HFF-Myc (cell line): Measurements from ENCODE around the gene BLM.
"Not testable (repeated sequence)": the region's sequence is repeated elsewhere in the genome, so short reads cannot be mapped to it uniquely, and the experiment has no call there.

Source experiments
- DNase-seq: peaks from one replicate; pipeline ENCODE4 v3.0.0-alpha.2; 2011; ENCODE audit warnings: low read depth; ENCODE audit errors: extremely low read depth
- H3K4me3 ChIP-seq: replicated peaks from 2 replicates; pipeline ENCODE4 v1.5.1; 2011; ENCODE audit warnings: low read depth, mild to moderate bottlenecking, control low read depth, low read length
- CTCF ChIP-seq: IDR thresholded peaks from 2 replicates; pipeline ENCODE4 v1.5.1; 2012; ENCODE audit warnings: mild to moderate bottlenecking, low read depth, low read length, control low read depth; ENCODE audit errors: missing control alignments

BLM gene

GRCh38 chr15:90716976-90717821, at the start of gene BLM:
TSS of gene BLM (plus strand) at chr15:90717346. CDS start at chr15:90747393, 30,047 bp downstream.
- TF ChIP-seq CTCF = no peak
- DNase-seq = peak; percentile 89
- H3K4me3 ChIP-seq = peak within 1 kb of the TSS; percentile 87

- not testable (repeated sequence) for H3K4me3 ChIP-seq, DNase-seq
Measured at GRCh38 chr15:90667755-90668345, 49.3 kb upstream of the BLM start.

GRCh38 chr15:90670631-90671030, 46.5 kb upstream of the BLM start:
- not testable (repeated sequence) for H3K4me3 ChIP-seq, DNase-seq

GRCh38 chr15:90671216-90671615, 45.9 kb upstream of the BLM start:
- no peak for DNase-seq
- TF ChIP-seq CTCF = no peak
- no peak overlapping the region for H3K4me3 ChIP-seq

GRCh38 chr15:90673357-90673756, 43.8 kb upstream of the BLM start:
- not testable (repeated sequence) for DNase-seq, H3K4me3 ChIP-seq

- TF ChIP-seq CTCF = no peak
- no peak for DNase-seq
- no peak overlapping the region for H3K4me3 ChIP-seq
Measured at GRCh38 chr15:90674476-90674875, 42.7 kb upstream of the BLM start.

- no peak overlapping the region for H3K4me3 ChIP-seq
- no peak for TF ChIP-seq CTCF
- DNase-seq = no peak
Measured at GRCh38 chr15:90675464-90675863, 41.7 kb upstream of the BLM start.

GRCh38 chr15:90677807-90678790, 39.0 kb upstream of the BLM start:
- H3K4me3 ChIP-seq = no peak overlapping the region
- no peak for DNase-seq
- no peak for TF ChIP-seq CTCF
